Omental fat pad (tissue), 4 donors: ENCODE results near the gene IL31RA. TPM values are rescaled to one million over a fixed set of nuclear protein-coding genes. Genes with fewer than 3 reads are reported as not detected.
"Not testable (repeated sequence)": the region's sequence is repeated elsewhere in the genome, so short reads cannot be mapped to it uniquely, and the experiment has no call there.

ENCODE experiments used
- ATAC-seq: fragments of 150-250 bp; one replicate; pipeline ENCODE4 v1.9.1; 2016; ENCODE audit warnings: mild to moderate bottlenecking, moderate library complexity; ENCODE audit not compliant: low FRiP score
- DNase-seq: peaks from one replicate; pipeline ENCODE4 v3.0.0-alpha.2; 2019; ENCODE audit warnings: low spot score
- CTCF ChIP-seq, 3 donors: fragments of 450-650 bp; IDR thresholded peaks; one replicate each; pipeline ENCODE4 v1.5.1; 2016 to 2017; ENCODE audit warnings: antibody characterized with exemption in 3 of 3, mild to moderate bottlenecking in 3 of 3, moderate library complexity in 2 of 3
- total RNA-seq, 4 donors: library from RNA; depleted of rRNA; stranded (reverse); fragments of >200 nt; gene quantifications; one replicate each; pipeline ENCODE4 v1.1.0, GENCODE V29; 2016

Gene IL31RA
- total RNA-seq, 4 donors from 2014 or later, result not detected

GRCh38 chr5:55935371-55935770 is 84.2 kb downstream of the IL31RA start:
- DNase-seq (no peak), ATAC-seq (no peak)
- TF ChIP-seq CTCF (IDR thresholded peaks at IDR 0.05), result no peak

- DNase-seq (peak; percentile 48), ATAC-seq (peak; percentile 60)
- peak in 1 of 3 donors; percentile 54 for TF ChIP-seq CTCF (IDR thresholded peaks at IDR 0.05)
Observed at GRCh38 chr5:55936100-55936693, 85.0 kb downstream of the IL31RA start.

- ATAC-seq, DNase-seq: not testable (repeated sequence)
Observed at GRCh38 chr5:55937598-55937997, 86.4 kb downstream of the IL31RA start.

- not testable (repeated sequence) for ATAC-seq, DNase-seq
Observed at GRCh38 chr5:55941154-55941553, 90.0 kb downstream of the IL31RA start.

GRCh38 chr5:55959208-55959607 is 108.1 kb downstream of the IL31RA start:
- ATAC-seq (no peak), DNase-seq (no peak)
- TF ChIP-seq CTCF (IDR thresholded peaks at IDR 0.05), result no peak

- no peak for DNase-seq
- no peak for ATAC-seq
- no peak for TF ChIP-seq CTCF (IDR thresholded peaks at IDR 0.05)
Observed at GRCh38 chr5:55960779-55961178, 109.6 kb downstream of the IL31RA start.

- DNase-seq (no peak), ATAC-seq (no peak)
- TF ChIP-seq CTCF (IDR thresholded peaks at IDR 0.05), result no peak
Observed at GRCh38 chr5:55965525-55965924, 114.4 kb downstream of the IL31RA start.

GRCh38 chr5:55966284-55966683 is 115.1 kb downstream of the IL31RA start:
- ATAC-seq (no peak), DNase-seq (no peak)
- TF ChIP-seq CTCF (IDR thresholded peaks at IDR 0.05), result no peak
